CD4-positive, alpha-beta T cell treated with Interleukin-17A for 4 hours (primary cell): ENCODE results near the gene DGKD.
A peak's percentile ranks its signal among the peaks of the same experiment; 100 is the strongest.

Experiments used
- DNase-seq: peaks from one replicate; pipeline ENCODE4 v3.0.0-alpha.2; 2020; ENCODE audit warnings: mixed read lengths

The DGKD gene

GRCh38 chr2:233414777-233415570 is 60.7 kb downstream of the DGKD start:
- DNase-seq, result peak; percentile 73

- no peak for DNase-seq
Observed at GRCh38 chr2:233416199-233416598, 61.9 kb downstream of the DGKD start.

DNA sequence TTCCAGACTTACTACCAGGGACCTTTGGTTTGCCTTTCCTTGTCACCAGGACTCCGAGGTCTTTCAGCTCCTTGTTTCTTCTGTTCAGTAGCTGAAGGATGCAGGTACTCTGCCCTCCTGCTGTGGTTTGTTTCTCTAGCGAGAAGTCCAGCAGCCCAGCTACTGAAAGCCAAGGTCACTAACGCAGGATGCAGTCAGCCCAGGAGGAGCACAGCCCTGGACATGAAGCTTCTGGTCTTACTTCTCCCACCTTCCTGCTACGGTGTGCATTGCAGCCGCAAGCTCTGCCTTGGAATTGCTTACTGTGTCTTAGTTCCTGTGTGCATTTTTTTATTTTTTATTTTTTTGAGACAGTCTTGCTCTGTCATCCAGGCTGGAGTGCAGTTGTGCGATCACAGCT is 62.4 kb downstream of the DGKD start:
- DNase-seq, result no peak

- DNase-seq, result no peak
Observed at GRCh38 chr2:233417282-233417681, 63.0 kb downstream of the DGKD start.

DNA sequence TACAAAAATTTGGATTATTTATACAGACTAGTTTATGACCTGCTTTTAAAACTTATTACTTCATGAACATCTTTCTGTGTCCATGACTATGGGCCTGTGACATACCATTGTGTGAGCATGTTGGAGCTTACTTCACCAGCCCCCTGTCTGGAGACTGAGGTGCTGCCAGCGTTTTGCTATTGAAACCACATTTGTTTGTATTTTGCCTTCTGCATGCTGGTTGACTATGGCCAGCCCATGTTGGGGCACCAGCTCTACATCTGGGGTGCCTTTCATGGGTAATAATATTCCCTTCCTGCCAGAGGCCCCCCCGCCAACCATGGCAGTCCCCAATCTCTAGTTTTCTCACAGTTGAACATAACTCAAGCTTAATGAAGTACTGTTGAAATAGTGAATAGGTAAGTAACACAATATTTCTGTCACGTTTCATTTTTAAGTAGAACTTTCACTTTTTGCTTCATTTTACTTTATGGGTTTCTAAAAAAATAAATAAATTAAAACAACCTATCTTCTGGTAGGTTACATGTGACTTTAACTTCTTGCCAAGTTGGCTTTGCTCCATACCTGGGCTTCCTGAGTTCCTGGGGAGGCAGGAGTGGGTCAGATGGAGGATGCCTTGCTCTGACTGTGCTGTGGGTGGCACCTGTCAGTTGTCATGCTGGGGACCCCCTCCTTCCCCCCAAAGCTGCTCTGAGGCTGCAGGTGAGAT is 63.9 kb downstream of the DGKD start:
- DNase-seq, result no peak

DNA sequence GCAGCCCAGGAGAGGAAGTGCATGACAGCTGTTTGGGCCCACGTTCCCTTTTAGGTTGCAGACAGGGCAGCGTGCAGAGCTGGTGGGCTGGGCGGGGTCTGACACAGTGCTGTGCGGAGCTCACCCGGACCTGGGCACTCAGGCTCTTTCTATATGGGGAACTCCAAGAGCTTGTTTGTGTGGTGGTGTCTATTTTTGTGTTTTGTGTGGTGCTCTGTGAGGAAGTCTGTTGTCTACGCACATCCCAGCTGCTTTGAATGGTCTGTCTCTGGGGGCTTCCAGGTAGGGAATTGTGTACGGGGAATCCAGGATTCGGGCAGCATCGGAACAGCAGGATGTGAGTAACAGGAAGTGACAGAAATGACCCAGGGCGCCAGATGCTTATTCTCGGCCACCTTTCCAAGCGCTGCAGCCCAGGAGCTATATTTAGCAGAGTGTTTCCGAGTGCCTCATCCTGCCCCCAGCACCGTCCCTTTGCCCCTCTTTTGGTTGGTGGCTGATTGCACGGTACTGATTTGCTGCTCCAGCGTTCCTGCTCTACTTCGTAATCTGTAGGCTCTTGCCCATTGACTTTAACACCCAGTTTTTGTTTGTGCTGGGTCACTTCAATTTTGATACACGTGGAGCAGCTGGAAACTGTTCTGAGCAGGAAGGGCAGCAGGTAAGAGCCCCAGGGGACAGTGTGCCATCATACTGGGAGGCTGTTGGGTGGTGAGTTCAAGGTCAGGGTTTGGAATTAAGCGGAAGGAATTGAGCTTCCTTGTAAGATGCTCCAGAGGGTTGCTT is 64.7 kb downstream of the DGKD start:
- peak; percentile 78 for DNase-seq

DNA sequence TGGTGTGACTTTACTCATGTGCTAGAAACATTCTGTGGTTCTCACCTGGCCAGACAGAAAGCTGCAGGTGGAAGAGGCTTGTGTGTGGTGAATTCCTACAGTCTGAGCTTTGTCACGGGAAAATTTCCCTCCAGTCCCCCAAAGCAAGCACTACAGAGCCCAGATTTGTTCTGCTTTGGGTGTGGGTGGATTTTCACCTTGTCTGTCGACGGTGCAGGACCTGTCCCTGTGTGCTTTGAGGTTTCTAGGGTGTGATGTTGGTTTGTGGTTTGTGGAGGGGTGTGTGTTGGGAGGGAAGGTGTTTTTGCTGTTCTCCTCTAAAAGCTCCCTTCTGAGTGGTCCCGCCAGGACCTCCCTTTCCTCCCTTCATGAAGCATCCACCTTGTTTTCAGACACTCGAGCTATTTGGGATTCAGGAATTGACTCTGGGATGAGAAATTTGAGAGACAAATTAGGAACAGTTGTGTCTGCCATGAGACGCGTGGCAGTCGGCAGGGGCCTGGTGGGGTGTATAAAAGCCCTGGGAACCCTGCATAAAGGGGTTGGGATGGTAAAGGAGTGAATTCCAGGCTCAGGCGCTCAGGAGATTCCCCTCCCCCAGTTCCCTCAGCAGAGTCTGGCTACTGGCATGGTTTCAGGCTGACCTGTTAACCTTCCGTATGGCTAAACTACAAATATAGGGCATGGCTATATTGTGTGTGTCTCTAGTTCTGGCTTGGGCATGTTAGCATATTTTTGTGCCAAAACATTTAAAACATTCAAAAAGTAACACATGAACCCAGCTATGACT is 65.5 kb downstream of the DGKD start:
- DNase-seq, result peak; percentile 64

- DNase-seq, result no peak
Observed at GRCh38 chr2:233421091-233421816, 67.0 kb downstream of the DGKD start.

- DNase-seq, result peak; percentile 83
Observed at GRCh38 chr2:233422050-233422639, 67.9 kb downstream of the DGKD start.

DNA sequence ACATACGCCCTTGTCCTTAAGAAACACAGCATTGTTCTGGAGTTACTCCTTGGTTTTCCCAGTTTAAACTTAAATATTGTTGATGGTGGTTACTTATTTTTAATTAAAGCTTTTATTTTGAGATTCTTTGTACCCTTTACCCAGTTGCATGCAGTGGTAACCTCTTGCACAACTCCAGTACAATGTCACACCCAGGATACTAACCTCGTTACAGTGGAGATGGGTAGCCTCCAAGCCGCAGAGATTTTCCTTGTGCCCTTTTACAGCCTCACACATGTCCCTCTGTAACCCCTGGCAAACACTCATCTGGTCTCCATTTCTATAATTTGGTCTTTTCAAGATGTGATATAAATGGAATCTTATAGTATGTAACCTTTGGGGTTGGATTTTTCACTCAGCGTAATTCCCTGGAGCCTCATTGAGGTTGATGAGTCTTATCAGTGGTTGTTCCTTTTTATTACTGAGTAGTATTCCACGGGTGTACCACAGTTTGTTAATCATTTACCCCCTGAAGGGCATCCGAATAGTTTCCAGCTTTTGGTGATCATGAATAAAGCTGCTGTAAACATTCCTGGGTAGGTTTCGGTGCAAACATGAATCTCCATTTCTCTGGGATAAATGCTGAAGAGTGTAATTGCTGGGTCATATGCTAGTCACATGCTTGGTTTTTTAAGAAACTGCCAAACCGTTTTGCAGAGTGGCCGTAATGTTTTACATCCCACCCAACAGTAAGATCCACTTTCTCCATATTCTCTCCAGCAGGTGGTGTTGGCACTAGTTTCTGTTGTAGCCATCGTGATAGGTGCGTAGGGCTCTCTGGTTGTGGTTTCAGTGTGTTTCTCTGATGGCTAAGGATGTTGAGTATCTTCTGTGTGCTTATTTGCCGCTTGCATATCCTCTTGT is 68.6 kb downstream of the DGKD start:
- peak; percentile 30 for DNase-seq

DNA sequence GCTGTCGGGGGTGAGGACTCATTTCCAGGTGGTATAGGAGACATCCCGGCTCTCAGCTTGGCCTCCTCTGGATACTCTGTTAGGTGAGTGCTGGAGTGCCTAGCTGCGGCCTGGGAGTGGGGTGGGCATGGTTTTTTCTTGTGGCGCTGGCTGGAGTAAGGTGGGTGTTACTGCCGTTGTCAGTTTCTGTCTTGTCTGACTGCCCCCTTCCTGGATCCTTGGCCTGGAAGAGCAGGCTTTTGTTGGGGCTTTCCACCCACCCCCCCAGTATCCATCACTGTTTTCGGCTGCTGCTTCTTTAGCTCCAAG is 69.2 kb downstream of the DGKD start:
- no peak for DNase-seq

DNA sequence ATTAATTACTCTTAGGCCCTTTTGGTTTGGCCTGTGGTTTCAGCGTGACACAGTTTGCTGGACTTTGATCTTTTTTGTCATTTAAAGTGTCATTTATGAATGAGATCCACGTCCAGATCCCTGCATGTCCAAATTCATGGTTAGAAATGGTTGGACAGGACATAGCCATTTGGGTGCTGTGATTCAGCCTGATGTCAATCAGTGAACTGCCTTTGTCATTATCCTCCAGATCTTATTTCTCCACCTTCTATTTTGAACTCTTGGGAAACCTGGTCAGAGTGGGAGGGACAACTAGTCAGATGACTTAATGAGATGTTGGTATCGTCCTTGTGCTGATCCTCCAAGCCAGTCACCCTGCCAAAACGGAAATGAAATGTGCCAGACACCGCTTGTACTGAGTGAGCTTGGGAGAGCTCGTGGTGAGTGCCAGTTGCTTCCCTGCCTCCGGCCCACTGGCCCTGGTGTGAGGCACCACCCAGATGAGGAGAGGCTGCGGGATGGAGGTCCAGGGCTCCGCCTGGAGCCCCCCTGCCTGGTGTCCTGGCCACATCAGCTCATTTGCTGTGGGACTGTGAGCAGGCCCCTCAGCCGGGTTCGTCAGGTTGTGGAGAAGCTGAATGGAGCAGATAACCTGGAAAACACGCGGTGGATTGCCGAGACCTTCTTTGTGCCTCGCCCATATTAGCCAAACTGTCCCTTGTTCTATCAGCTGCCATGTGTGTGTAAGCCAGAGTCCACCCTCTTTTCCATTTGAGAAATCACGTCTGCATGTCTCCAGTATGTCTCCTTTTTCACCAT is 70.1 kb downstream of the DGKD start:
- DNase-seq, result no peak

- DNase-seq, result peak; percentile 27
Observed at GRCh38 chr2:233426619-233427342, 72.5 kb downstream of the DGKD start.

DNA sequence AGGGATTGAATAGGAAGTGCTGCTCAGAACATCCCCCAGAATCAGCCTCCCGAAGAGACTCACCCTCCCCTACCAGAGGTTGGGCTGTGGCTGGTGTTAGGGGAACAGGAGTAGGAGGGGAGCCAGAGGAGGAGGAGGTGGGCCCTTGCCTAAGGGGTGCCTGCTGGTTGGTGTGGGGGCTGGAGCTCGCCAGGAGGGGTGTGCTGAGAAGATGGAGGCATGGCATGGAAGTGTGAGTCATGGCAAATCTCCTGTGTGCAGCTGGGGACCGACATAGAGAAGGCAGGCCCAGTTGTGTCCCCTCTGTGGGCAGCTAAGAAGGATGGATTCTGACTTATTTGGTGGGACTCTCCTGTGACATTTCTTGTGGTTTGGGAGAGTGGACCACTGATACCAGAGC is 73.7 kb downstream of the DGKD start:
- DNase-seq, result no peak

DNA sequence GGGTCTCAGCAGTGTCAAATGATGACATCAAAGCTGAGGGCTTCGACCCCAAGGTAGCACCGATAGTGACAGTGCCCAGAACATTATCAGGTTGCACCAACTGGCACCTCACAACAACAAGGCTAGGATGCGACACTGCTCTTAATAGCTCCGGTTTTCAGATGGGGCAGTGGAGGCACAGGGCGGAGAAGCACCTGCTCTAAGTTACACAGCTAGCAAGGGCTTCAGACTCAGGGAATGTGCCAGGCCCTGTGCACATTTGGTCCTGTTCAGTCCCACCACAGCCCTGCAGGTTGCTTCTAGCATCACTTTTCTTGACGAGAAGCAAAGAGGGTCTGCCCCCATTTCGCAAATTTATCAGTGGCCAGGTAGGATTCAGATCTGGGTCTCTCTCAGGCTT is 74.1 kb downstream of the DGKD start:
- DNase-seq, result no peak

DNA sequence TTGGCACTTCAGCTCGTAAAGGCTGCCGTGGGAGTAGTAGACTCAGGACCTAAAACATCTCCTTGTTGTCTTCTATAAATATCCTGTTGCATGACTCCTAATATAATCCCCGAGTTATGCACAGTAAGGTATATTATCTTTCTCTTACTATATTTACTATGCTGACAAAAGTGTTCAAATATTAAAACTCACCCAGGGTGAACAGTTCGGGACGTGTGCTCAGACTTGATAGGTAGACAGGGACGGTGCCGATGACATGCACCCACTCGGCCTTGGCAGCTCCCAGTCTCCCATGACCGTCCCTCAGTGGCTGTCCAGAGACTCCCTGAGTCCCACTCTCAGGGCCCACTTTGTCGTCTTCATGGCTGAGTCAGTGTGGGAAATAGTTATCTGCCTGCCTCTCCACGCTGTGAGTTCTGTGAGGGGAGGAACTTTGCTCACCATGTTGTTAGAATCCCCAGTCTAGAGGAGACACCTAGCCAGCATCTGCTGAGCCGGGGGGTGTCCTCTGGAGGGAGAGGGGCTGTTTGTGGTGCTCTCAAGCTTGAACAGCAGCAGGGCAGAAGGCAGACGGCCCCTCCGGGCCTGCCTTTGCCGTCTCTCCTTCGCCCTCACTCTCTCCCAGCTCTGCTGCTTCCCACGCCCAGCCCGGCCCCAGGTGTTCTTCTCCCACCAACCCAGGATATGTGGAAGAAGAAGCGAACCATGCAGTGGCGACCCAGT is 75.0 kb downstream of the DGKD start:
- DNase-seq, result no peak

- DNase-seq, result no peak
Observed at GRCh38 chr2:233430081-233430480, 75.8 kb downstream of the DGKD start.

DNA sequence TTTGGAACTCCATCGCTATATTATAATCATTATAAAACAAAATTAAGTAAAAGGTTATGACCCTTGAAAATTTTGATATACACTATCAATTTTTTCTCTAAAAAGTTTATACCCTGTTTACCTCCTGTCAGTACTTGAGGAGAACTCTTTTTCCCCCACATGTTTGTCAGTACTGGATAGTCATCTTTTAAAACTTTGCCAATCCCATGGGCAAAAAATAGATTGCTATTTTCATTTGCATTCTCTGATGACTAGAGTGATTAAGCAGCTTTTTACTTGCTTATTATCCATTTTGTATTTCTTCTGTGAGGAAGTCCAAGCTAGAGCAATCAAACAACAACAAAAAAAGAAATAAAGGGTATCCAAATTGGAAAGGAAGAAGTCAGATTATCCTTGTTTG is 76.4 kb downstream of the DGKD start:
- no peak for DNase-seq

DNA sequence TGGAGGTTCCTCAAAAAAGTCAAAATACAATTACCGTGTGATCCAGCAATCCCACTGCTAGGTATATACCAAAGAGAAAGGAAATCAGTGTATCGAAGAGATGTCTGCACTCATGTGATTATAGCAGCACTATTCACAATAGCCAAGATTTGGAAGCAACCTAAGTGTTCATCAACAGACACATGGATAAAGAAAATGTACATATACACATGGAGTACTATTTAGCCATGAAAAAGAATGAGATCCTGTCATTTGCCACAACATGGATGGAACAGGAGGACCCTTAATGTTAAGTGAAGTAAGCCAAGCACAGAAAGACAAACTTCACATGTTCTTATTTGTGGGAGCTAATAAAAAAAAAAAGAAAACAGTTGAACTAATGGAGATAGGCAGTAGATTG is 78.7 kb downstream of the DGKD start:
- DNase-seq, result no peak
